NB4 (cell line): ENCODE results near the gene KIF22.

ENCODE experiments used
- CTCF ChIP-seq: IDR thresholded peaks from one replicate; pipeline ENCODE4 v1.5.1; 2012; ENCODE audit warnings: low read depth, low read length
- MAX ChIP-seq: IDR thresholded peaks from 2 replicates; pipeline ENCODE4 v1.6.1; 2011; ENCODE audit warnings: low read depth, low read length
- POLR2A ChIP-seq: IDR thresholded peaks from 2 replicates; pipeline ENCODE4 v1.6.1; 2011; ENCODE audit warnings: mild to moderate bottlenecking; ENCODE audit not compliant: insufficient read length; ENCODE audit errors: extremely low read depth

DNA sequence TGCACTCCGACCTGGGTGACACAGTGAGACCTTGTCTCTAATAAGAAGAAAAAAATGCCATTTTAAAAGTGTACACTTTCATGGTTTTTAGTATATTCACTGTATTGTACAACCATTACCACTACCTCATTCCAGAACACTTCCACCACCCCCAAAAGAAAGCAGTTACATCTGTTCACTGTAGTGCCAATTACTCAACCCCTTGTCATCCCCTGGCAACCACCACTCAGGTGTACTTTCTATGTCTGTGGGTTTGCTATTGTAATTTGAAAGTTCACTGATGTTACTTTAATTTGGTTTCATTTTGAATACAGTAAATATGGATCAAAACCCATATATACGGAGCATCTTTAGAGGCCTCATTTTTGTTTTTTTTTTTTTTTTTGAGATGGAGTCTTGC, 6.4 kb upstream of the KIF22 start:
- TF ChIP-seq CTCF (no peak), POLR2A (no peak), MAX (no peak)
